Stimulated activated naive B cell treated with anti-CD40 and anti-IgM and Interleukin-4, amounts not matched to agents 10 μg/mL and 1 μg/mL and 100 μg/mL, for 72 hours (primary cell): ENCODE results near the gene HOXA9.

ENCODE experiments used
- ATAC-seq, 2 donors: fragments of 150-1000 bp; cut with Tn5 transposase; replicated peaks; 2 replicates each; pipeline ENCODE4 v1.10.0; 2021; ENCODE audit warnings: moderate library complexity in 1 of 2
- DNase-seq: peaks from one replicate; pipeline ENCODE4 v3.0.0; 2021
- H3K27ac Mint-ChIP-seq: one replicate; pipeline ENCODE4 v1.8.0; 2022; ENCODE audit warnings: mild to moderate bottlenecking, mixed read lengths
- H3K27me3 Mint-ChIP-seq, 2 donors: one replicate each; pipeline ENCODE4 v1.8.0; 2022; ENCODE audit warnings: mixed read lengths in 2 of 2
- H3K36me3 Mint-ChIP-seq, 2 donors: one replicate each; pipeline ENCODE4 v1.8.0; 2022; ENCODE audit warnings: mixed read lengths in 2 of 2, mild to moderate bottlenecking in 1 of 2
- H3K4me1 Mint-ChIP-seq, 2 donors: one replicate each; pipeline ENCODE4 v1.8.0; 2022; ENCODE audit warnings: mixed read lengths in 2 of 2, mild to moderate bottlenecking in 1 of 2
- H3K4me3 Mint-ChIP-seq, 2 donors: one replicate each; pipeline ENCODE4 v1.8.0; 2022; ENCODE audit warnings: mild to moderate bottlenecking in 2 of 2, mixed read lengths in 2 of 2, moderate library complexity in 1 of 2
- H3K9me3 Mint-ChIP-seq, 2 donors: one replicate each; pipeline ENCODE4 v1.8.0; 2022; ENCODE audit warnings: mixed read lengths in 2 of 2, mild to moderate bottlenecking in 1 of 2

Gene HOXA9

DNA sequence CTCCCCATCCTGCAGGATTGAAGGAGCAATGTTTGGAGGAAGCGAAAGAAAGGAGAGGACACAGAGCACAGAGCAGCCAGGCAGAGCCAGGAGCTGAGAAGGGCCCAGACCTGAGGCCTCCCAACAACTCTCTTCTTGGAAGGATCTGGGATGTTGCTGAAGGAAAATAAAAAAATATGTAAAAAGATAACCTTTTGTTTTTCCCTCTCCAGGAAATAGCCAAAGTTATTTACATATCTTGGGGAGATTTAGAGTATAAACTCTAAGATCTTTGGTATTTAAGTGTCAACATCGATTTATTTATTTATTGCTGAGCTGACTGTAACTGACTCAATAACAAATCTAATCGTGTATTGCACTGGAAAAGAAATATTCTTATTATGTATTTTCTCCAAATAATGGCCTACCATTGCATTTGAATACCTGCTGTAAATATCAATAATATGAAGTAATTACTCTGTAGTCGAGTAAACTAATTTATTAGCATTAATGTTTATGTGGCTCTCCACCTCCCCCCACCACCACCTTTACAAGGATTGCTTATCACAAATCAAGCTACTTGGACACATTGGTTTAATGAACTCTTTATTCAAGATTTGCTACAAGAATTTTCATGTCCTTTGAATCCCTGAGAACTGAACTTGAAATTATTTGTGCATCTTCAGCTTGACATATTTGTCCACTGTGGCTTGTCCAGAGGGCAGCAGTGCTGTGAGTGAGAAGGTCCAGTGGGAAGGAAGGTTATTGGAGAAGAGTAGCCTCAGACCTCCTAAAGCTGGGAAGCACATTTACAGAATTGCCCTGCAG is 21.5 kb upstream of the HOXA9 start:
- Mint-ChIP-seq H3K36me3 (peaks cover 9 to 12% of the 10 kb centered on the region in 2 donors), H3K9me3 (no peaks in the 10 kb centered on the region), H3K27ac (peak overlapping the region; percentile 9), H3K27me3 (peaks cover 74 to 89% of the 10 kb centered on the region in 2 donors), H3K4me3 (no peak overlapping the region), H3K4me1 (peaks cover 33 to 53% of the 10 kb centered on the region in 2 donors)
- ATAC-seq (no peak), DNase-seq (no peak)

DNA sequence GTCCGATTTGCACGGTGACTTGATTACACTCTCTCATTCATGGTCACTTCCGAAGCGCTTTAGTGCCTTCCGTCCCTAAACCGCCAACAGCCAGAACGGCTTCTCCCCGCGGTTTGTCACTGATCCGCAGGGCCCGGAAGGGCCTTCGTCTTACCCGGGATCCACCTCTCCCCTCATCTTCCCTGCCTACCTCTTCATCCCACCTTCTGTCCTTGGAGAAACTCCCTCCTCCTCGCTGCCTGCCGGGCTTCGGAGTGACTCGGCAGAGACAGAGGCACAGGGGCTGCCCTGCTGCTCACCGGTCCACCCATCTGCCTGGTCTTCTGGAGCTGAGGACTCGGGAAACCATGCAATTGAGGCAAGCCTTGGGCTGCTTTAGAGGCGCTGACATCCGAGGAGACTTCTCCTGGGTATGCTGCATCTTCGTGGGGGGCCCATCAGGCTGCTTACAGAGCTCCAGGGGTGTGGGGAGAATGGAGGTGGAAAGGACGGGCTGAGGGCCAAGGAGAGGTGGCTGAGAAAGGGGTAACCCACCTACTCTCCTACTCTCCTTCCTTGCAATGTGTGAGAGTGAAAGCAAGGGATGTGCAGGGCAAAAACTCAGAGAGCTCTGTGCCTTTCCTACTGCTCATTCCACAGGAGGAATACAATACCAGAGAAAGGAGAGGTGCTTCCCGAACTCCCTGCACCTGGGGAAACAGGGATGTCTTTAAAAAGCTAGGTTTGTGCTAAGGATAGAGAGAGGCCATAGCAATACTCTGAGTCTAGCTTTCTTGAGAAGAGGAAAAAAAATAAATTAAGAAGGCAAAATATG is 20.7 kb upstream of the HOXA9 start:
- peak overlapping the region; percentile 98 for H3K27ac Mint-ChIP-seq
- H3K27me3 Mint-ChIP-seq = peaks cover 66 to 89% of the 10 kb centered on the region in 2 donors
- H3K4me3 Mint-ChIP-seq = peak overlapping the region; percentile 54 to 75
- peaks cover 9 to 10% of the 10 kb centered on the region in 2 donors for H3K36me3 Mint-ChIP-seq
- ATAC-seq = no peak
- peaks cover 33 to 45% of the 10 kb centered on the region in 2 donors for H3K4me1 Mint-ChIP-seq
- no peaks in the 10 kb centered on the region for H3K9me3 Mint-ChIP-seq
- DNase-seq = no peak

DNA sequence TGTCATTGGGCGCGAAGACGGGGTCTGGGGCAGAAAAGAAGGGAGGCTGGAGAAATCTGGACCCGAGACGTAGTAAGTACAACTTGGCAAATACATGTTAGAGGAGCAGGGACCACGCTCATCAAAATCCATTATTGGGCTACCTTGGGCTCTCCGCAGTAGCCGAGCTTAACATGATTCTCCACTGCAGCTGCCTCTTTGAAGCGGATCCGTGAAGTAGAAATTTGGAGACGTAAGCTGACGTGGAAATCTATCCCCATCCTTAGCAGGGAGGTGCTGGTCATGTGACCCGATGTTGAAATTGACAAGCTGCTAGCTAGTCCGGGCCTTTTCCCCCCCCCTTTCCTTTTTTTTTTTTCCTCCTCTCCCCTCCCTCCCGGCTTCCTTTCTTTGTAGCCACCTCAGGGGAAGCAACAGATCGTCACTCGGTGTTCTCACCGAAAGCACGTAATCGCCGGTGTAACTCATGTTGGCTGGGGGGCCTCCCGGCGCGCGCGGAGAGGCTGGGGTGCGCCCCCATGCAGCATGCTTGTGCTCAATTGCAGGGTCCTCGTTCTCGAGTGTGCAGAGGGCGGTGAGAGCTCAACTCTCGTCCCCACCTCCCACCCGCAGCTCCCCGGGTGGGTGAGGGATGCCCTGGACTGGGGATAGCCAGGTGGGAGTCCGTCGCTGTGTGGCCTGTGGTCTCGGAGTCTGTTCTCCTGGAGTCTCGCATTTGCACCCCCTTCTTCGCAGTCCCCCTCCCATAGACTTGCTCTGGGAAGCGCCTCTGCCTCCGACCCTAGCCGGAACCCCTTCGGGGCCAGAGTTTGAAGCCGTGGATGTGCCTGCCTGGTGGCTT is 19.9 kb upstream of the HOXA9 start, which contains the start of gene HOXA11:
Gene HOXA11, minus strand, starts transcription at position 220 of the 841 bp plus-strand sequence. Its CDS starts 88 bp downstream, at position 132.
- Mint-ChIP-seq H3K9me3 (no peaks in the 10 kb centered on the region), H3K27me3 (peaks cover 63 to 88% of the 10 kb centered on the region in 2 donors), H3K4me1 (peaks cover 35 to 48% of the 10 kb centered on the region in 2 donors), H3K36me3 (peaks cover 9 to 10% of the 10 kb centered on the region in 2 donors), H3K27ac (peak within 1 kb of the TSS; percentile 98), H3K4me3 (peak within 1 kb of the TSS; percentile 75 to 76)
- DNase-seq = no peak
- no peak for ATAC-seq

DNA sequence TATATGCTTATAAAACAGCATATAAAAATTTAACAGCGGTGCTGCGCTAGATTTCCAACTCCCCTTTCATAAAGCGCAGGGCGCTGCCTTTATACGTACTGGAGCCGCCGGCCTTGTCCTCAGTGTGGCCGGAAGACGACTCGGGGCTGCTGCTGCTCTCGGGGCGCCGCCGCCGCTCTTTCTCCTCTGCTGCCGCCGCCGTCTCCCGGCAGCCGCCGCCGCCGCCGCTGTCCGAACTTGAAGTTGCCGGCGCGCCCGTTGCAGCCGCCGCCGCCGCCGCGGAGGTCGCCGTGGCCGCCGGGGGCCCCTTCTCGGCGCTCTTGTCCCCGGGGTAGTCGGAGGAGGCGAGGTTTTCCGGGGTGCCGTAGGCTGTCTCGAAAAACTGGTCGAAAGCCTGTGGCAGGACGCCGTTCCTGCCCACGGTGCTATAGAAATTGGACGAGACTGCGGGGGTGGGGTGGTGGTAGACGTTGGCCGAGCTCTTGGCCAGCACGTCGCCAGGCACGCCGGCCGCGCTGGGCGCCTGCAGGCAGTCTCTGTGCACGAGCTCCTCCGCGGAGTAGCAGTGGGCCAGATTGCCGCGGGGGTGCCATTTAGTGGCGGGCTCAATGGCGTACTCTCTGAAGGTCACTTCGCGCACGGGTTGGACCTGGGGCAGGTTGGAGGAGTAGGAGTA is 19.1 kb upstream of the HOXA9 start:
- no peaks in the 10 kb centered on the region for H3K9me3 Mint-ChIP-seq
- DNase-seq (no peak), ATAC-seq (no peak)
- H3K27me3 Mint-ChIP-seq = peaks cover 63 to 88% of the 10 kb centered on the region in 2 donors
- peak overlapping the region; percentile 98 for H3K27ac Mint-ChIP-seq
- H3K4me1 Mint-ChIP-seq = peaks cover 34 to 51% of the 10 kb centered on the region in 2 donors
- H3K4me3 Mint-ChIP-seq = peak overlapping the region; percentile 75 to 76
- H3K36me3 Mint-ChIP-seq = peaks cover 6 to 10% of the 10 kb centered on the region in 2 donors

DNA sequence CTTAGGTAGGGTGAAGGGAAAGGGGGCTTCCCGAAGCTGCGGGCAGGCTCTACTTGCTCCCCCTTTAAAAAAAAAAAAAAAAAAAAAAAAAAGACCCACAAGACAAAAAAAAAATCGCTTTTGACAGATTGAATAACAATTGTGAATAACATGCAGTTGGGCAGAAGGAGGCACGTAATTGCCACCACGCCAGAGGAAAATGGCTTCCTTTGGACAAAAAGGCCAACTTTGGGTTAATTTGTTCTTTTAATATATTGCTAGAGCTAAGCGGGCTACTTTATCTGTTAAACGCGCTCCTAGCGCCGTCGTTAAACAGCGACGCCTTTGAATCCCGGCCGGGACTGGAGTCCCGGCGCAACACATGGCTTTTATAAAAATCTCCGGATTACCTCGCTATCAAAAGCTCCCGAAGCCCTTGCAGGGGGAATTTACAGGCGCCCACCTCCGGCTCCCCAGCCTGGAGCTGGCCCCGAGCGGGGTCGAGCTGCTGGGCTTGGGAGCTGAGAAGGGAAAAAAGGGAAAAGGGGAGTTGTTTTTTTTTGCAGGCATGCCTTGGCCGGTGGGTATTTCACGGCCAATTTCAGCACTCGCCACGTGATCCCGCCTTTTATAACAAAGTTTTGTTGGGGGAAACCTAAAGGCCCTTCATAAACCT is 18.5 kb upstream of the HOXA9 start:
- DNase-seq (no peak), ATAC-seq (no peak)
- peak overlapping the region; percentile 83 for H3K27ac Mint-ChIP-seq
- peaks cover 6 to 10% of the 10 kb centered on the region in 2 donors for H3K36me3 Mint-ChIP-seq
- no peaks in the 10 kb centered on the region for H3K9me3 Mint-ChIP-seq
- H3K27me3 Mint-ChIP-seq = peaks cover 62 to 88% of the 10 kb centered on the region in 2 donors
- peak overlapping the region; percentile 75 to 76 for H3K4me3 Mint-ChIP-seq
- peaks cover 31 to 47% of the 10 kb centered on the region in 2 donors for H3K4me1 Mint-ChIP-seq

DNA sequence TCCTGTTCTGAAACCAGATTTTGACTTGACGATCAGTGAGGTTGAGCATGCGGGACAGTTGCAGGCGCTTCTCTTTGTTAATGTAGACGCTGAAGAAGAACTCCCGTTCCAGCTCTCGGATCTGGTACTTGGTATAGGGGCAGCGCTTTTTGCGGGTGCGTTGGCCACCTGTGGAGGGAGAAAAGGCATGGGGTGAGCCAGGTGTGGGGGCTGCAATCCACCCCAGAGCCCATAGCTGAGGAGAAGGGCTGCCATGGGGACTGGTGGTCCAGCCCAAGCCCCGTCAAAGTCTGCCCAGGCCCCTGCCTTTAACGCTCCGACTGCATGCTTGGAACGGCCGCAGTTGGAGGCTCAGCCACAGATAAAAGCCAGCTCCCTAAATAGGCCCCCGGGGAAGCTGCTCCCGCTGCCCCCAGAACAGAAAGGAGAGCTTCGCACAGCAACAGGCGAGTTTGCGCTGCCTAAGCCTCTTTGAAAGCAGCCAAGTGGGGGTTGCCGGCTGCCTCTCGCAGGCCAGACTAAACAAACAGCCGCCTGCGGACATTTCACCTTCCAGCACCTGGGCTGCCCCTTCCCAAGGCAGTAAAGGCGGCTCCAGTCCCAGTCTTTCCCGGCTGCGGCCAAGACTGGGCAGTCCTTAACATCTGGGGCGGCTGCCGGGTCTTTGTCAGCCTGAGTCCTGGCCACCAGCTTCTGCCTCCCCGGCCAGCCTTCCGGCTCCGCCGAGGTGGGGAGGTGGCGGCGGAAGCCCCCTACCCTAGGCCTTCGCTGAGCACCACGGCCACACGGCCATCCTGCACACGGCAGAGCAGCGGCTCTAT is 17.7 kb upstream of the HOXA9 start:
- ATAC-seq (no peak), DNase-seq (no peak)
- Mint-ChIP-seq H3K9me3 (no peaks in the 10 kb centered on the region), H3K36me3 (peaks cover 6 to 10% of the 10 kb centered on the region in 2 donors), H3K4me3 (peak overlapping the region in 1 of 2 donors; percentile 19), H3K27me3 (peaks cover 58 to 88% of the 10 kb centered on the region in 2 donors), H3K4me1 (peaks cover 23 to 40% of the 10 kb centered on the region in 2 donors), H3K27ac (peak overlapping the region; percentile 52)

DNA sequence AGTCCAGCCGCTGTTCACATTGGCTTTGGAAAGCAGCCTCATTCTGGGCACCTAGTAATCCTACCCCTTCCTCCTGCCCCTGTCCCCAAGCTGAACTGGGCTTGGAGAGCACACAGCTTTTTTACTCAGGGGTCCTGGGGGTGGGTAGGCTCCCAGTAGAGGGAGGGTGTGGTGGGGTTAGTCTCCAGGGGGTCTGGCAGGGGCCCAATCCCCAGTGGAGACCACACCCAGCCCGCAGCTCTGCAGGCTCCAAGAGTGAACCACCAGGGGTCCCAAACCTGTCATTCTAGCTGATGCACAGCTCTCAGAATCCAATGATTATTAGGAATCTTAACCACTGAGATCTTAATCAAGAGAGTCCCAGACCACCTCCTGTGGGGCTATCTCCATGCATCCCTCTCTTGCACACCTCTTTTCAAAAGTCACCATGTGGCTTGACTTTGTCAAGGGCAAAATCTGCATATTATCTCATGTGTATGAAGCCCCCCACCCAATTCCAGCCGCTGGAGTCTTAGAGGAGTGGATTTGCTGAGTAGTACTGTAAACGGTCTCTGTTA is 17.0 kb upstream of the HOXA9 start:
- Mint-ChIP-seq H3K27me3 (peaks cover 57 to 88% of the 10 kb centered on the region in 2 donors), H3K9me3 (no peaks in the 10 kb centered on the region), H3K36me3 (peaks cover 6 to 10% of the 10 kb centered on the region in 2 donors), H3K4me1 (peaks cover 19 to 35% of the 10 kb centered on the region in 2 donors), H3K27ac (no peak overlapping the region), H3K4me3 (no peak overlapping the region)
- DNase-seq (no peak), ATAC-seq (no peak)

DNA sequence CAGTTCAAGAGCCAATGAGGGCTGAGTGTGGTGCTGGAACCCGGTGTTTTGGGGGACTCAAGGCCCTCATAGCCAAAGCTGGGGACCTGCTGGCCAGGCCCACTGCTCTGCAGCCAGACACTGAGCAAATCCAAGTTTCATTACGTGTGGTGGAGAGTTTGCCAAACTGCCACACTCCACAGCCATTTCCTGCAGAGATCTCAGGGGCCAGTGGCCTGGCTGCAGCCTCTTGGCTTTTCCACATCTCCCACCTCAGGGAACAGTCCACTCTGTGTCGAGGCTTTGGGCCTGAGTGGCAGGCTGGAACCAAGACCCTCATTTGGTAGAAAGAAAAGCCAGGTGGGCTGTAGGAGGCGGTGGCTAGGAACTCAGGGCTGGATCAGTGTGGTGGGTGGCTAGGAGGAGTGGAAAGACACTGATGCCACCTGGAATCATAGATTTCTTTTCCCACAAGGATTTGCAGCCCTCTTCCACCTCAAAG is 16.5 kb upstream of the HOXA9 start:
- ATAC-seq = no peak
- DNase-seq = no peak

DNA sequence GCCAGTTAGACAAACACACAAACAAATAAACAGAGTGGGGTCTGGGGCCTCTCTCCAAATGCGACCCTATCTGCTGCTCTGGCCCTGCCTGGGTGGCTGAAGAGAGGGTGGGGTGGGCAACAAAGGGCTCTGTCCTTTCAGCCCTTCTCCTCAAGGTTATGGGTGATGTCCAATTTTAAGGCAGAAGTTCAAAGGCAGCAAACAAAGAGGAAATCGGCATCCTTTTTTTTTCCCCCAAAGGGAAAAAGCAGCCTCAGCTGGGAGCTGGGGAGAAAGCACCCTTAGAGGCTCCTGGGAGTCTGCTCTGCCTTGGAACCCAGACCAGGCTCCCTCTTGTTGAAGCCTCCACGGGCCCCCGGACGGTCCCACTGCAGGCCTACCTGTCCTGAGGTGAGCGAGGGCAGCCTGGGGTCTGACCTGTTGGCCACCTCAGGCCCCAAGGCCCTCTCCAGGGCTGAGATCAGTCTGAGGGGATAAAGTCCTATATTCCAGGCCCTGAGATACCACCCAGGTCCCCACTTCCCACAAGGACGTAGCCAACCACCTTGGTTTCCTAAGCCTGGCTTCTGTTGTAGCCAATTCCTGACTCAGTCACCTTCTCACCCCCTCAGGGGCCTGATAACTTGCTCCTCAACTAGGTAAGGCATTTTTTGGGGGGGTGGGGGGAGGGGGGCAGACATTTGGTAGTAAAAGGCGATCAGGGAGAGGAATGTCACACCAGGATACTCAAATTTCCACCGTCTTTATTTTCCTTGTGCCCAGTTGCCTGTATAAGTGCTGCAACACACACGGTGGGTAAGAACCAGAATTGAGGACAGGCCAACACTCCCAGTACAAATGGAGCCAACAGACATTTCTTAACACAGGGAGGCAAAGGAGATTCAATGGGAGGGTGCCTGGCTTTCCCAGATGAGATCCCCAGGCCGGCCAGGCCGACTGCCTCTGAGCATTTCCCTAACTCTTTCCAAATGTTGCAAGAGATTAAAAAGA is 15.4 kb upstream of the HOXA9 start:
- peaks cover 12 to 27% of the 10 kb centered on the region in 2 donors for H3K4me1 Mint-ChIP-seq
- H3K9me3 Mint-ChIP-seq = no peaks in the 10 kb centered on the region
- H3K36me3 Mint-ChIP-seq = peaks cover under 1 to 6% of the 10 kb centered on the region in 2 donors
- peak overlapping the region in 1 of 2 donors; percentile 51 for H3K4me3 Mint-ChIP-seq
- no peak overlapping the region for H3K27ac Mint-ChIP-seq
- peaks cover 58 to 90% of the 10 kb centered on the region in 2 donors for H3K27me3 Mint-ChIP-seq
- ATAC-seq = no peak
- DNase-seq = no peak

More for the DNA sequence above, 16.5 kb upstream of the HOXA9 start:
- Mint-ChIP-seq H3K4me1 (peaks cover 17 to 35% of the 10 kb centered on the region in 2 donors), H3K27me3 (peaks cover 58 to 89% of the 10 kb centered on the region in 2 donors), H3K27ac (no peak overlapping the region), H3K9me3 (no peaks in the 10 kb centered on the region), H3K36me3 (peaks cover 6 to 10% of the 10 kb centered on the region in 2 donors), H3K4me3 (no peak overlapping the region)

DNA sequence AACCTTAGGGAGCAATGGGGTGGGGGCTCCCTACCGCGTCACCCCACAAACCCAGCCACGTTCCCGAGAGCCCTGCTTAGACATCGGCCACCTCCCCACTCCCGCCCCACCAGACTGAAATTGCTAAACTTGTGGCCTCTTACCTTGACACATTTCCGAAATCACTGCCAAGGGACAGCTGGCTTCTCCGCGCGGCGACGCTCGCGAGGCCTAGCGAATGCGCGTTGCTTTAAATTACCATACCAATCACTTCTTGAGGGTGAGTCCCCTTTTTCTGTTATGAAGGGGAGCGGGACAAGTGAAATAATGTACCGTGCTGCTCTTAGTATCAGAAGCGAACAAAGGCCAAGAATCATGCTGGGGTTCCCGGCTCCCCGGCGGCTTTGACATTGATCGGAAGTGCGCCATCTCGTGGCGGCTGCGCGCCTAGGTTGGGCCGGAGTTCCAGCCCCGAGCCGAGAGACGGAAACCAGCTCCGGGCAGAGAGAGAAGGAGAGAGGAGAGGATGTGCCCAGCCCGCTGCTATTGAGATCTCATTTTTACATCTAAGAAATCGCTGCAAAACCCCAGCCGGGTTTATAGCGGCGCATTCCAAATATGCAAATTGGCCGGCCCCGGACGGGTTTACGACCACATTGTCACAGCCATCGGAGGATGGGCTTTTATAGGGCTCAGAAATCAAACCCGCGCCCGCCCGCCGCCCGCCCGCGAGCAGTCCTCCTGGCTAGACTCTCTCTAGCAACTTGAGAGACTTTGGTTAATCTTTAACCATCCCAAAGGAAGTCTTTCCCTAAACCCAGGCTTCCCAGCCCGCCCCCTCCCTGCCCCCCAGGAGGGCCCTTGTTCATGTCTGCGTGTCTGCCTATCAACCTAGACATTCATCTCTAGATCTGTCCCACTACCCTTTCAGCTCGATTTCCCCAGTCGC is 14.4 kb upstream of the HOXA9 start:
- Mint-ChIP-seq H3K27me3 (peaks cover 56 to 90% of the 10 kb centered on the region in 2 donors), H3K27ac (peak overlapping the region; percentile 63), H3K9me3 (no peaks in the 10 kb centered on the region), H3K36me3 (peaks cover 0 to 1% of the 10 kb centered on the region in 2 donors), H3K4me1 (peaks cover 8 to 21% of the 10 kb centered on the region in 2 donors), H3K4me3 (peak overlapping the region; percentile 47 to 68)
- DNase-seq = no peak
- peak; percentile 49 to 69 for ATAC-seq
